Stimulated activated CD8-positive, alpha-beta memory T cell treated with anti-CD3 and anti-CD28 coated beads, Interleukin-4, amount 100 ng/mL, for 1 hour (primary cell): ENCODE measurements around the gene C11orf16.
"Not testable (repeated sequence)": the region's sequence is repeated elsewhere in the genome, so short reads cannot be mapped to it uniquely, and the experiment has no call there.

ENCODE experiments used
- DNase-seq, 2 donors: peaks; one replicate each; pipeline ENCODE4 v3.0.0-alpha.2; 2020; ENCODE audit warnings: low read depth in 2 of 2, low spot score in 1 of 2

C11orf16 gene

DNA sequence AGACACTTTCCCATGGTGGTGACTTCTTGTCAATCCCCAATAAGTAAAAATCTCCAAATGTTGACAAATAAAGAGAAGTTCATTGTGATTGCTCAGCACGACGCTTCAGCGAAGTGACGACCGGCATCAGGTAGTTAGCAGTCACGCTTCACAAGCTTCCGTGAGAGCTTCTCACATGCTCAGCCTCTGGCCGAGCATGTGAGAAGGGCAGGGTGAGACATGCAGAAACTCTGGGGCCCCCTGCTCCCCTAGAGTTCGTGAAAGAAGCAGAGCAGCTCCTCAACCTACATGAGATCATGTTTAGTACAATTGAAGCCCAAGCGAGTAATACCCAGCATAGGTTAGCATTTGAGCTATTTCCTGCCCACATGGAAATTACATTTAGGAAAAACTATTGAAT lies 4.4 kb upstream of the C11orf16 start:
- DNase-seq, result no peak

DNA sequence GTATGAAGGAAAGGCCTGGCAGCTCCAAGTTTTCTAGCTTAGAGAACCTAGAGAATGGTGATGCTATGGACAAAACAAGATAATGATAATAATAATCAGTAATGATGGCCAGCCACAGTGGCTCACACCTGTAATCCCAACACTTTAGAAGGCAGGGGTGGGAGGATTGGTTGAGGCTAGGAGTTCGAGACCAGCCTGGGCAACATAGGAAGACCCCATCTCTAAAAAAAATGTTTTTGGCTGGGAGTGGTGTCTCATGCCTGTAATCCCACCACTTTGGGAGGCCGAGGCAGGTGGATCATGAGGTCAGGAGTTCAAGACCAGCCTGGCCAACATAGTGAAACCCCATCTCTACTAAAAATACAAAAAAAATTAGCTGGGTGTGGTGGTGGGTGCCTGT lies 3.0 kb upstream of the C11orf16 start:
- DNase-seq, result not testable (repeated sequence)

- DNase-seq, result no peak
Measured at GRCh38 chr11:8934742-8935488, 2.2 kb upstream of the C11orf16 start.

DNA sequence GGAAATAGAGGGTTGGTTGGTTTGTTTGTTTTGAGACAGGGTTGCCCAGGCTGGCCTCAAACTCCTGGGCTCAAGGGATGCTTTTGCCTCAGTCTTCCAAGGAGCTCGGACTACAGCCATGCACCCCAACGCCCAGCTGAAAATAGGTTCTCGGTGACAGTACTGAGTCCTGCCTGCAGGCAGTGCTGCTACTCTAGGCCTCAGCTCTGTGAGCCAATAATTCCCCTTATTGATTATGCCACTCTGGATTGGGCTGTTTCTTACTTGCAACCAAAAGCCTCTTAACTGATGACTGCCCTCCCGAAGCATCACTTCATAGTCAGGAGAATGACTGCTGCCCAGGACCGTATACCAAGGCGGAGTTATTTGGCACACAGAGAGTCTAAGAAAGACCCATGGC lies 1.2 kb upstream of the C11orf16 start:
- DNase-seq, result no peak

- DNase-seq, result no peak
Measured at GRCh38 chr11:8930456-8931175, 2.1 kb downstream of the C11orf16 start.

- no peak for DNase-seq
Measured at GRCh38 chr11:8928981-8929615, 3.6 kb downstream of the C11orf16 start.

DNA sequence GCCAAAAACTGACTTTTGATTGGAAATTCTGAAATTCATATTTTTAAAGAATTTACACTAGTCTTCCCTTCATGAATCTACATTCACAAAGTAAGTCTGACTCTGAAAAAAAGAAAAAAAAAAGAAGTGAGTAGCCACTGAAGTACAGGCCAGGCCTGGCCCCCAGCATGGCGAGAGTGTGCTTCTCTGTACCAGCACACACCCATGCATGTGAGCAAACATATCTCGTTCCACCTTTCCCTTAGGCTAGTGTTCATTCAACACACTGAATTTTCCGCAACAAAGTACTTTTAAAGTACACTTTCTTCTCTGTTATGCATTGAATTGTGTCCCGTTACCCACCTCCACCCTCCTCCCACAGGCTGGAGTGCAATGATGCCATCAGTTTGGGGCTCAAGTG lies 4.5 kb downstream of the C11orf16 start:
- DNase-seq, result no peak

DNA sequence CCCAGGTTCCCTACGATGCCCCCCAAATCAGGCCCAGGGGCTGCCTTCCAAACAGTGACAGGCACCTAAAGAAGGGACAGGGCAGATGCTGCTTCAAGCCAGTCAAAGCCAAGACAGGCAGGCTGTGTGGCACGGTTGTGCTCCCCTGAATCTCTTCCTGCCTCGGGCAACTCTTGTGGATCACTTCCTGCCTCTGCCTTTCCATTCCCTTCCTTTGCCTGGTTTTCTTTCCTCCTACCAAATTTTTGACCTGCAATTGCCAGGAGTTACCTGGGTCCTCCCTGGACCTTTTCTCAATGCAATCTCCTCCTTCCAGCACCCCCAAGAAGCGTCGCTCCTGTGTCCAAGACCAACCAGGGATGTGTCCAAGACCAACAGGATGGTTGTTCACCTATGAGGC lies 5.5 kb downstream of the C11orf16 start:
- no peak for DNase-seq

- no peak for DNase-seq
Measured at GRCh38 chr11:8926236-8926635, 6.5 kb downstream of the C11orf16 start.

- DNase-seq, result no peak
Measured at GRCh38 chr11:8925711-8926110, 7.0 kb downstream of the C11orf16 start.

- no peak for DNase-seq
Measured at GRCh38 chr11:8922691-8923090, 10.1 kb downstream of the C11orf16 start.

- no peak for DNase-seq
Measured at GRCh38 chr11:8917157-8917825, 15.5 kb downstream of the C11orf16 start.

DNA sequence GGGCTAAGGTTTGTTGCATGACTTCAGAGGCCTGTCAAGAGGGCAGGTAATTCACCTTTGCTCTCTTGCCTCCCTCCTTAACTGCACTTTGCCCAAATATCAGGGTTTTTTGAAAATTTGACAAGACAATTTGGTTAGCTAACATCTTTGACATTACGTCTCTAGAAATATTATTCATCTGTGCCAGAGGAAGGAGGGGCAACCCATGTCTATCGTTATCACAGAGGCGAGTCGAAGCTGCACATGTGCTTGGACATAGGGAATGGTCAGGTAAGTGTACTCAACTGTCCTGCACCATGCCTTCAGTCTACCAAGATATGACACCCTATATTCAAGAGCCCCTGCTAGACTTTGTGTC lies 18.1 kb downstream of the C11orf16 start:
- DNase-seq, result no peak

DNA sequence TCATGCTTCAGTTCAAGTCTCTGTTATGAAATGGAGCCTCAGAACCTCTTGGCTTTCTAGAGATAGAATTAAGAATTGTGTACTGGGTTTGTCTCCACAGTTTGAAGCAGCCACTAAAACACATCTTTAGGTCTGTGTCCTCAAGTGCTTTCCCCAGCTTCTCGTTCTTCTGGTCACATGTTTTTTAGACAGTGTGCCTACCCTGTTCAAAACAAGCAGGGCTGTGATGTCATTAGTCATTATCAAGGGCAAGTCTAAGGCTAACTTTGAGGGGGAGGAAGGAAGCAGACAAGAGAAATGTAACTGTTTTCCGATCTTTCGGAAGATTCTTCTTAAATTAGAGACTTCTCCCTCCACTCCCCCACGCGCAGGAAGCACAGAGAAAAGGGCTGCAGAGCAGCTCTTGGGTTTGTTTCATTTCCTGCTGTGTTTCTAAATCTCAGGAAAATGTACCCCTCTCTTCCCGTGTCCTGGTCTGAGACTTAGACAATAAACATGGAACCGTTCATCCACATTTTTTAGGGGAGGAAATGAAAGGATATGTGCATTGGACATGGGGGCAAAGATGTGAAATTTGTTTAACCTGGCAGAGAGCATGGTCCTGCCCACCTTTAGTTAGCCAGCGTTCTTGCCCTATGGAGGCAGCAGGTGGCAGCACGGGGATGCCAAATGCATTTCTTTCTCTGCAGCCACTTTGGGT lies 18.6 kb downstream of the C11orf16 start:
- no peak for DNase-seq

GRCh38 chr11:8911029-8911823 lies 21.5 kb downstream of the C11orf16 start, which contains the start of gene AKIP1:
Gene AKIP1, plus strand, starts transcription at chr11:8911189. Its CDS starts 261 bp downstream, at chr11:8911450.
- peak; percentile 50 to 58 for DNase-seq

DNA sequence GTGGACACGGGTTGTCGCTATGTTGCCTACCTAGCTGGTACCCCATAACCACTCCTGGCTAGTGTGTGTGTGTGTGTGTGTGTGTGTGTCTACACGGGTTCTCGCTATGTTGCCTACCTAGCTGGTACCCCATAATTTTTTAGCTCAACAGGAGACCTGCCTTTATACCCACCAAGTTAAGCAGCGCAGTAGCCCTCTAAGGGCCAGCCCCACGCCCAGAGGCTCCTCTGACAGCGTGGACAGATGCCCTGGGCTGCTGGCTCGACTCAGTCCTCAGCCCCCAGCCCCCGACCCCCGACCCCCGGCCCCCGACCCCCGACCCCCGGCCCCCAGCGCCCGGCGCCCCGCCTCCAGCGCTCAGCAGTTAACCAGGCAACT lies 22.1 kb downstream of the C11orf16 start:
- DNase-seq, result no peak

- no peak for DNase-seq
Measured at GRCh38 chr11:8908099-8908498, 24.6 kb downstream of the C11orf16 start.

DNA sequence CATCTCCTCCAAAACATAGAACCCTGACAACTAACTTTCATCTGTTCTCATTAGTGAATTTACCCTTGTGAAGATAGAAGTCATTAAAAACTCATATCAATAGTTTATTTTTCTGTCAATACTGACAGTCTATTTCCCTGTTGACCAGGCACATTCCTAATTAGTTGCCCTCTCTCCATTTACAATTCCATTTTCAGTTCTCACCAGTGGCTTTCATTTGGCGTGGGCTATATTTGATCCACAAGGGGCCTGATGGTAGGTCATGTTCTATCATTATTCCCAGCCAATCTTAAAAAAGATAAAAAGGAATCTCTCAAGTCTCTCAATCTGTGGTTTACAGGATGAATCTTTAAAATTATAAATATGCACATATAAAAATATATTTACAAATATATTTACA lies 25.6 kb downstream of the C11orf16 start:
- DNase-seq, result no peak

DNA sequence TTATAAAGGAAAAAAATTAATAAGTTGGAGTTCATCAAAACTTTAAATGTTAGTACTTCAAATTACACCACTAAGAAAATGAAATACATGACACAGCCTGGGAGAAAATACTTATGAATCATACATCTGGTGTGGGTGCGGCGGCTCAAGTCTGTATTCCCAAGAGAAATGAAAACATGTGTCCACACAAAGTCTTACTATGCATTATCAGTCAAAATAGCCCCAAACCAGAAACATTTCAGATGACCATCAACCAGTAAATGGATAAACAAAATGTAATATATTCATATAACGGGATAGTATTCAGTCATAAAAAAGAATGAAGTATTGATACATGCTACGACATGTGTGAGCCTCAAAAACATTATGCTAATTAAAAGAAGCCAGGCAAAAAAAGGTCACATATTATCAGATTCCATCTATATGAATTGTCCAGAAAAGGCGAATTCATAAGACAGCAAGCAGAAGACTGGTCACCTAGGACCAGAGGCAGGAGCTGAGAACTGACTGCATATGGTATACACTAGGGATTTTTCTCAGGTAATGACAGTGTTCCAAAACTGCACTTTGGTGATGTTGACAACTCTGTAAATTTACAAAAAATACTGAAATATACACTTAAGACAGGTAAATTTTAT lies 27.1 kb downstream of the C11orf16 start:
- DNase-seq, result no peak
